Neural cell (in vitro differentiated cells): ENCODE results near the gene IRS1. TPM values are rescaled to one million over a fixed set of nuclear protein-coding genes. Genes with fewer than 3 reads are reported as not detected.

Experiments used
- H2AFZ ChIP-seq: fragments of 200-600, 300-800 bp; sonication (generic), shearing (Covaris generic); 2 replicates; pipeline ENCODE4 v1.6.0; 2014; ENCODE audit warnings: low read depth, mild to moderate bottlenecking, antibody characterized with exemption, low read length, moderate library complexity
- H3F3A ChIP-seq: fragments of 200-600 bp; shearing (Covaris generic); 2 replicates; pipeline ENCODE4 v1.6.1; 2016; ENCODE audit warnings: mild to moderate bottlenecking, moderate library complexity, mixed read lengths, antibody characterized with exemption, low read length; ENCODE audit not compliant: insufficient read depth, poor library complexity, severe bottlenecking
- H3K27ac ChIP-seq: fragments of 200-600, 300-800 bp; sonication (generic), shearing (Covaris generic); 2 replicates; pipeline ENCODE4 v1.5.1; 2014; ENCODE audit warnings: mild to moderate bottlenecking, low read length, moderate library complexity
- H3K27me3 ChIP-seq: fragments of 300-800, 200-600 bp; sonication (generic), shearing (Covaris generic); 2 replicates; pipeline ENCODE4 v1.6.0; 2014; ENCODE audit warnings: mild to moderate bottlenecking, low read depth, low read length, moderate library complexity; ENCODE audit not compliant: insufficient read depth
- H3K36me3 ChIP-seq: fragments of 300-800, 200-600 bp; sonication (generic), shearing (Covaris generic); 2 replicates; pipeline ENCODE4 v1.5.1; 2014; ENCODE audit warnings: mild to moderate bottlenecking, antibody characterized with exemption, low read length, moderate library complexity; ENCODE audit not compliant: insufficient read depth
- H3K4me2 ChIP-seq: fragments of 300-800, 200-600 bp; sonication (generic), shearing (Covaris generic); 2 replicates; pipeline ENCODE4 v1.6.0; 2014; ENCODE audit warnings: mild to moderate bottlenecking, low read length
- H3K4me3 ChIP-seq: fragments of 300-800, 200-600 bp; sonication (generic), shearing (Covaris generic); 2 replicates; pipeline ENCODE4 v1.5.1; 2014; ENCODE audit warnings: mild to moderate bottlenecking, low read length, moderate library complexity
- H3K79me2 ChIP-seq: fragments of 200-600 bp; shearing (Covaris generic); replicated peaks from 2 replicates; pipeline ENCODE4 v1.6.0; 2014; ENCODE audit warnings: mild to moderate bottlenecking, low read length, moderate library complexity; ENCODE audit not compliant: insufficient read depth
- H3K9ac ChIP-seq: fragments of 300-800, 200-600 bp; sonication (generic), shearing (Covaris generic); 2 replicates; pipeline ENCODE4 v1.6.1; 2016; ENCODE audit warnings: mild to moderate bottlenecking, low read length, mixed read lengths
- H3K9me2 ChIP-seq: fragments of 200-600 bp; shearing (Covaris generic); 2 replicates; pipeline ENCODE4 v1.6.1; 2016; ENCODE audit warnings: mild to moderate bottlenecking, low read length, mixed read lengths; ENCODE audit not compliant: insufficient read depth
- H3K9me3 ChIP-seq: fragments of 200-600, 300-800 bp; sonication (generic), shearing (Covaris generic); 2 replicates; pipeline ENCODE4 v1.6.1; 2016; ENCODE audit warnings: mild to moderate bottlenecking, mixed run types, low read length, moderate library complexity, mixed read lengths
- H4K20me1 ChIP-seq: fragments of 200-600 bp; shearing (Covaris generic); 2 replicates; pipeline ENCODE4 v1.6.1; 2016; ENCODE audit warnings: mild to moderate bottlenecking, mixed run types; ENCODE audit not compliant: insufficient read depth
- EP300 ChIP-seq: fragments of 450-650 bp; conservative IDR thresholded peaks from 2 replicates; pipeline ENCODE4 v1.6.1; 2014; ENCODE audit warnings: antibody characterized with exemption, mild to moderate bottlenecking, moderate library complexity; ENCODE audit not compliant: poor library complexity, severe bottlenecking
- EZH2 ChIP-seq: fragments of 200-600, 300-800 bp; shearing (Covaris generic), sonication (generic); IDR thresholded peaks from 2 replicates; pipeline ENCODE4 v1.6.1; 2014; ENCODE audit warnings: antibody characterized with exemption, low read length, borderline replicate concordance, mild to moderate bottlenecking; ENCODE audit not compliant: insufficient read depth, poor library complexity, severe bottlenecking
- MXI1 ChIP-seq: fragments of 450-650 bp; conservative IDR thresholded peaks from 2 replicates; pipeline ENCODE4 v1.6.1; 2014; ENCODE audit warnings: antibody characterized with exemption, mild to moderate bottlenecking; ENCODE audit not compliant: poor library complexity, severe bottlenecking
- POLR2AphosphoS5 ChIP-seq: IDR thresholded peaks from 2 replicates; pipeline ENCODE4 v1.6.1; 2012
- RAD21 ChIP-seq: fragments of 450-650 bp; conservative IDR thresholded peaks from 2 replicates; pipeline ENCODE4 v1.6.1; 2014; ENCODE audit warnings: antibody characterized with exemption, mild to moderate bottlenecking, moderate library complexity
- SMC3 ChIP-seq: fragments of 450-650 bp; conservative IDR thresholded peaks from 2 replicates; pipeline ENCODE4 v1.6.1; 2014; ENCODE audit warnings: antibody characterized with exemption, mild to moderate bottlenecking, moderate library complexity; ENCODE audit not compliant: poor library complexity
- TAF1 ChIP-seq: IDR thresholded peaks from 2 replicates; pipeline ENCODE4 v1.6.1; 2012; ENCODE audit warnings: low read depth
- polyA plus RNA-seq: library from polyadenylated mRNA; depleted of rRNA; stranded (reverse); fragments of >200 nt; gene quantifications from 2 replicates; pipeline ENCODE4 v1.2.3, GENCODE V29; 2014
- TF ChIP-seq, protein P1 (sequence below): fragments of 450-650 bp; IDR thresholded peaks from 2 replicates; pipeline ENCODE4 v1.5.1; 2014; ENCODE audit warnings: antibody characterized with exemption, mild to moderate bottlenecking, moderate library complexity; ENCODE audit not compliant: poor library complexity, severe bottlenecking
- TF ChIP-seq, protein P2 (sequence below): IDR thresholded peaks from 2 replicates; pipeline ENCODE4 v1.6.1; 2012; ENCODE audit warnings: borderline replicate concordance

IRS1 gene
- polyA plus RNA-seq, 1 donor from 2014 or later, result 7.2 TPM

DNA sequence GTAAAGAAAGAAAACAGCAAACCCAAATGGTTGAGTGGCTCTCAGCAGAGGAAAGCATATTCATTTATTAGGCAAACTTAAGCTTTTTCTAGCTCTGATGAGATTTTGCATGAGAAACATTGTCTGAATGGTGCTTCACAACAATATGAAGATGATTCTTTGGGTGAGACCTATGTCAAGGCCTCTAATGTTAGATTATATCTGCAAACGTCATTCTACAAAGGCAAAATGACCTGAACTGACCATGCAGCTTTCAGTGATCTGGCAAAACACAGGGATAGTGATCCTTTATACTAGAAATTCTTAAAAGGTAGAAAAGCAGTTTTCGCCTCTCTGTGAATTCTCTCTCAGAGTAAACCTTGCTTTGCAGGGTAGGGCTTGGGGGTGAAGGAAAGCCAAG lies 47.9 kb upstream of the IRS1 start:
- Histone ChIP-seq H3K79me2 (no peaks in the 10 kb centered on the region), H3K27ac (no peak overlapping the region), H3F3A (no peaks in the 10 kb centered on the region), H4K20me1 (no peaks in the 10 kb centered on the region), H3K36me3 (no peaks in the 10 kb centered on the region), H3K9ac (no peak overlapping the region), H3K9me3 (no peaks in the 10 kb centered on the region), H3K4me2 (no peak overlapping the region), H3K9me2 (no peaks in the 10 kb centered on the region), H3K27me3 (no peaks in the 10 kb centered on the region), H3K4me3 (no peak overlapping the region), H2AFZ (no peak overlapping the region)
- TF ChIP-seq TAF1 (no peak), POLR2AphosphoS5 (no peak), EP300 (no peak), SMC3 (no peak), RAD21 (no peak), MXI1 (no peak), EZH2 (no peak)
- TF ChIP-seq, protein P1, sequence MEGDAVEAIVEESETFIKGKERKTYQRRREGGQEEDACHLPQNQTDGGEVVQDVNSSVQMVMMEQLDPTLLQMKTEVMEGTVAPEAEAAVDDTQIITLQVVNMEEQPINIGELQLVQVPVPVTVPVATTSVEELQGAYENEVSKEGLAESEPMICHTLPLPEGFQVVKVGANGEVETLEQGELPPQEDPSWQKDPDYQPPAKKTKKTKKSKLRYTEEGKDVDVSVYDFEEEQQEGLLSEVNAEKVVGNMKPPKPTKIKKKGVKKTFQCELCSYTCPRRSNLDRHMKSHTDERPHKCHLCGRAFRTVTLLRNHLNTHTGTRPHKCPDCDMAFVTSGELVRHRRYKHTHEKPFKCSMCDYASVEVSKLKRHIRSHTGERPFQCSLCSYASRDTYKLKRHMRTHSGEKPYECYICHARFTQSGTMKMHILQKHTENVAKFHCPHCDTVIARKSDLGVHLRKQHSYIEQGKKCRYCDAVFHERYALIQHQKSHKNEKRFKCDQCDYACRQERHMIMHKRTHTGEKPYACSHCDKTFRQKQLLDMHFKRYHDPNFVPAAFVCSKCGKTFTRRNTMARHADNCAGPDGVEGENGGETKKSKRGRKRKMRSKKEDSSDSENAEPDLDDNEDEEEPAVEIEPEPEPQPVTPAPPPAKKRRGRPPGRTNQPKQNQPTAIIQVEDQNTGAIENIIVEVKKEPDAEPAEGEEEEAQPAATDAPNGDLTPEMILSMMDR, result no peak
- TF ChIP-seq, protein P2, sequence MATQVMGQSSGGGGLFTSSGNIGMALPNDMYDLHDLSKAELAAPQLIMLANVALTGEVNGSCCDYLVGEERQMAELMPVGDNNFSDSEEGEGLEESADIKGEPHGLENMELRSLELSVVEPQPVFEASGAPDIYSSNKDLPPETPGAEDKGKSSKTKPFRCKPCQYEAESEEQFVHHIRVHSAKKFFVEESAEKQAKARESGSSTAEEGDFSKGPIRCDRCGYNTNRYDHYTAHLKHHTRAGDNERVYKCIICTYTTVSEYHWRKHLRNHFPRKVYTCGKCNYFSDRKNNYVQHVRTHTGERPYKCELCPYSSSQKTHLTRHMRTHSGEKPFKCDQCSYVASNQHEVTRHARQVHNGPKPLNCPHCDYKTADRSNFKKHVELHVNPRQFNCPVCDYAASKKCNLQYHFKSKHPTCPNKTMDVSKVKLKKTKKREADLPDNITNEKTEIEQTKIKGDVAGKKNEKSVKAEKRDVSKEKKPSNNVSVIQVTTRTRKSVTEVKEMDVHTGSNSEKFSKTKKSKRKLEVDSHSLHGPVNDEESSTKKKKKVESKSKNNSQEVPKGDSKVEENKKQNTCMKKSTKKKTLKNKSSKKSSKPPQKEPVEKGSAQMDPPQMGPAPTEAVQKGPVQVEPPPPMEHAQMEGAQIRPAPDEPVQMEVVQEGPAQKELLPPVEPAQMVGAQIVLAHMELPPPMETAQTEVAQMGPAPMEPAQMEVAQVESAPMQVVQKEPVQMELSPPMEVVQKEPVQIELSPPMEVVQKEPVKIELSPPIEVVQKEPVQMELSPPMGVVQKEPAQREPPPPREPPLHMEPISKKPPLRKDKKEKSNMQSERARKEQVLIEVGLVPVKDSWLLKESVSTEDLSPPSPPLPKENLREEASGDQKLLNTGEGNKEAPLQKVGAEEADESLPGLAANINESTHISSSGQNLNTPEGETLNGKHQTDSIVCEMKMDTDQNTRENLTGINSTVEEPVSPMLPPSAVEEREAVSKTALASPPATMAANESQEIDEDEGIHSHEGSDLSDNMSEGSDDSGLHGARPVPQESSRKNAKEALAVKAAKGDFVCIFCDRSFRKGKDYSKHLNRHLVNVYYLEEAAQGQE, result no peak

DNA sequence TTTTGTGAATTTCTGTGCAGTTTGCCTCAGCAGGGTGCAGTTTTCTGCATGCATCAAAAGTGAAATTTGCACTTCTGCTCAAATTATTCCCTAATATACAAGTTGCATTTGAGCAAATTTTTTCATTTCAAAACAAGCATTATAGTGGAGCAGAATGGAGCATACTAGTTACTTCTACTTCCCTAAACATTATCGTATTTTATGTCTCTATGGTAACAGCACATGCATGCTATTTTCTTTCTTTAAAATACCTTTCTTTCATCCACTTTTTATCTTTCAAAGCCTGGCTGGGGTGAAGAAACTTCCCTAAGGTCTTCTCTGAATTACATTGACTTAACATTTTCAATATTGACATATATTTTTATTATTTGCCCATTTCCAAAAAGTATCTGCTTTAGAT lies 47.5 kb upstream of the IRS1 start:
- Histone ChIP-seq H3K4me2 (no peak overlapping the region), H2AFZ (no peak overlapping the region), H3K9me2 (no peaks in the 10 kb centered on the region), H3K27me3 (no peaks in the 10 kb centered on the region), H3K4me3 (no peak overlapping the region), H3K36me3 (no peaks in the 10 kb centered on the region), H3K79me2 (no peaks in the 10 kb centered on the region), H3K27ac (no peak overlapping the region), H3K9me3 (no peaks in the 10 kb centered on the region), H3K9ac (no peak overlapping the region), H4K20me1 (no peaks in the 10 kb centered on the region), H3F3A (no peaks in the 10 kb centered on the region)
- TF ChIP-seq POLR2AphosphoS5 (no peak), RAD21 (no peak), SMC3 (no peak), EP300 (no peak), EZH2 (no peak), TAF1 (no peak), MXI1 (no peak)
- TF ChIP-seq, protein P2, result no peak
- TF ChIP-seq, protein P1, result no peak
